MM.1S (cell line): ENCODE data around the gene TMEM184B.

Experiments
- DNase-seq: peaks from one replicate; pipeline ENCODE4 v3.0.0-alpha.2; 2015
- H2AFZ ChIP-seq: fragments of 300-600 bp; sonication (generic); 2 replicates; pipeline ENCODE4 v1.6.0; 2016; ENCODE audit warnings: antibody characterized with exemption, low read length
- H3F3A ChIP-seq: fragments of 300-600 bp; sonication (generic); 2 replicates; pipeline ENCODE4 v1.6.1; 2016; ENCODE audit warnings: mild to moderate bottlenecking, antibody characterized with exemption, low read length, moderate library complexity, mixed read lengths; ENCODE audit not compliant: insufficient read depth
- H3K27ac ChIP-seq: fragments of 300-600 bp; sonication (generic); 2 replicates; pipeline ENCODE4 v1.5.1; 2016; ENCODE audit warnings: mild to moderate bottlenecking, low read length
- H3K27me3 ChIP-seq: fragments of 300-600 bp; sonication (generic); replicated peaks from 2 replicates; pipeline ENCODE4 v1.6.0; 2016; ENCODE audit warnings: low read length; ENCODE audit not compliant: insufficient read depth
- H3K36me3 ChIP-seq: fragments of 300-600 bp; sonication (generic); replicated peaks from 2 replicates; pipeline ENCODE4 v1.6.1; 2016; ENCODE audit warnings: mild to moderate bottlenecking, low read length, mixed read lengths; ENCODE audit not compliant: insufficient read depth
- H3K4me1 ChIP-seq: fragments of 300-600 bp; sonication (generic); 2 replicates; pipeline ENCODE4 v1.6.1; 2016; ENCODE audit warnings: low read length, mixed read lengths
- H3K4me2 ChIP-seq: fragments of 300-600 bp; sonication (generic); 2 replicates; pipeline ENCODE4 v1.6.0; 2016; ENCODE audit warnings: low read depth, low read length
- H3K4me3 ChIP-seq: fragments of 300-600 bp; sonication (generic); 2 replicates; pipeline ENCODE4 v1.5.1; 2016; ENCODE audit warnings: low read length, mixed read lengths
- H3K79me2 ChIP-seq: fragments of 300-600 bp; sonication (generic); 2 replicates; pipeline ENCODE4 v1.6.1; 2016; ENCODE audit warnings: mixed run types, low read length, mixed read lengths
- H3K9ac ChIP-seq: fragments of 300-600 bp; sonication (generic); 2 replicates; pipeline ENCODE4 v1.6.1; 2016; ENCODE audit warnings: low read length, mixed read lengths
- H3K9me2 ChIP-seq: fragments of 300-600 bp; sonication (generic); replicated peaks from 2 replicates; pipeline ENCODE4 v1.6.1; 2016; ENCODE audit warnings: mild to moderate bottlenecking, low read length, mixed read lengths; ENCODE audit not compliant: insufficient read depth
- H3K9me3 ChIP-seq: fragments of 300-600 bp; sonication (generic); replicated peaks from 2 replicates; pipeline ENCODE4 v1.6.1; 2016; ENCODE audit warnings: mild to moderate bottlenecking, low read length, mixed read lengths; ENCODE audit not compliant: insufficient read depth
- H4K20me1 ChIP-seq: fragments of 300-600 bp; sonication (generic); 2 replicates; pipeline ENCODE4 v1.6.1; 2016; ENCODE audit warnings: mild to moderate bottlenecking, low read length, moderate library complexity, mixed read lengths; ENCODE audit not compliant: insufficient read depth
- CTCF ChIP-seq: fragments of 300-600 bp; sonication (generic); IDR thresholded peaks from 2 replicates; pipeline ENCODE4 v1.5.1; 2016; ENCODE audit warnings: antibody characterized with exemption, low read length, mixed read lengths
- EZH2 ChIP-seq: fragments of 300-600 bp; sonication (generic); optimal IDR thresholded peaks from 2 replicates; pipeline ENCODE3; 2017; ENCODE audit warnings: low read depth, mild to moderate bottlenecking, antibody characterized with exemption, low read length, mixed read lengths
- EZH2phosphoT487 ChIP-seq: fragments of 300-600 bp; sonication (generic); IDR thresholded peaks from 2 replicates; pipeline ENCODE4 v1.6.1; 2018; ENCODE audit warnings: antibody characterized with exemption, low read length

Gene TMEM184B

GRCh38 chr22:38291201-38291777 is 18.5 kb upstream of the TMEM184B start:
- H3K9me2 ChIP-seq = no peaks in the 10 kb centered on the region
- H3K36me3 ChIP-seq = peaks cover 18% of the 10 kb centered on the region; the same call in 1 of the 2 replicates

GRCh38 chr22:38290347-38290746 is 17.5 kb upstream of the TMEM184B start:
- no peak overlapping the region for H2AFZ ChIP-seq
- H3K9ac ChIP-seq = no peak overlapping the region
- H3K4me2 ChIP-seq = no peak overlapping the region
- no peaks in the 10 kb centered on the region for H3K9me3 ChIP-seq
- peaks cover 11% of the 10 kb centered on the region; the same call in 1 of the 2 replicates for H3K36me3 ChIP-seq
- H3F3A ChIP-seq = peaks cover 15% of the 10 kb centered on the region
- DNase-seq = no peak
- TF ChIP-seq EZH2 = no peak
- TF ChIP-seq CTCF = no peak
- TF ChIP-seq EZH2phosphoT487 = no peak
- peaks cover 16% of the 10 kb centered on the region for H3K79me2 ChIP-seq
- H4K20me1 ChIP-seq = no peaks in the 10 kb centered on the region
- no peak overlapping the region for H3K4me3 ChIP-seq
- H3K27ac ChIP-seq = no peak overlapping the region
- no peaks in the 10 kb centered on the region for H3K9me2 ChIP-seq
- H3K27me3 ChIP-seq = no peaks in the 10 kb centered on the region
- H3K4me1 ChIP-seq = no peaks in the 10 kb centered on the region

More at GRCh38 chr22:38291201-38291777, 18.5 kb upstream of the TMEM184B start:
- peaks cover 15% of the 10 kb centered on the region for H3F3A ChIP-seq
- H3K27me3 ChIP-seq = no peaks in the 10 kb centered on the region
- H3K4me2 ChIP-seq = no peak overlapping the region
- H3K9ac ChIP-seq = no peak overlapping the region
- H3K79me2 ChIP-seq = peaks cover 26% of the 10 kb centered on the region
- H3K9me3 ChIP-seq = no peaks in the 10 kb centered on the region
- no peak overlapping the region for H2AFZ ChIP-seq
- DNase-seq = no peak
- no peak for TF ChIP-seq EZH2phosphoT487
- no peak for TF ChIP-seq CTCF
- TF ChIP-seq EZH2 = no peak
- H4K20me1 ChIP-seq = no peaks in the 10 kb centered on the region
- no peak overlapping the region for H3K4me3 ChIP-seq
- no peak overlapping the region for H3K27ac ChIP-seq
- no peaks in the 10 kb centered on the region for H3K4me1 ChIP-seq

DNA sequence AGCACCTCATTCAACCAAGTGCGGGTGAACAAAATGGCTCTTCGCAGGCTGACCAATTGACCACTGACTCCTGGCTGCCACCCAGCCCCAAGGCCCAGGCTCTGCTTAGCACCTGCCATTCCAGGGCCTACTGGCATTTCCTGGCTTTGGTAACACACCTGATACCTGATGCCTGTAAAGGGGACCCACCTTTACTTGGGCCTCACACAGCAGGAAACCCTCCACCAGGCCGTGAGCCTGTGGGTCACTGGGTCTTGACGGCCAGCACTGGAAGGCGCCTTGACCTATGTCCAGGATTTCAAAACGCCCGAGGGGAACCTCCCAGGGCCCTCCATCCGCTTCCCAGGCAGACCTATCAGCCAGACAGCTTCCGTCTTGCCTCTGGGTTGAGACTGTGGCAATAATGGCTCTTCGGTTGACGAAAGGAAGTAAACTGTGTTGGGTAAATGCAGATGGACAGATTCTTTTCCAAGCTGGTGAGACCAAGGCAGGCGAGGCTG is 16.8 kb upstream of the TMEM184B start:
- H3K36me3 ChIP-seq = peaks cover 11% of the 10 kb centered on the region; the same call in 1 of the 2 replicates
- H3K4me3 ChIP-seq = no peak overlapping the region
- H3K27ac ChIP-seq = no peak overlapping the region
- peaks cover 9% of the 10 kb centered on the region for H3K79me2 ChIP-seq
- no peaks in the 10 kb centered on the region for H3K9me2 ChIP-seq
- no peak for DNase-seq
- no peaks in the 10 kb centered on the region for H4K20me1 ChIP-seq
- no peaks in the 10 kb centered on the region for H3K27me3 ChIP-seq
- H3K9me3 ChIP-seq = no peaks in the 10 kb centered on the region
- TF ChIP-seq EZH2phosphoT487 = no peak
- no peak for TF ChIP-seq CTCF
- no peak for TF ChIP-seq EZH2
- H3K4me1 ChIP-seq = no peaks in the 10 kb centered on the region
- no peak overlapping the region for H3K4me2 ChIP-seq
- H3F3A ChIP-seq = peaks cover 15% of the 10 kb centered on the region
- H3K9ac ChIP-seq = no peak overlapping the region
- H2AFZ ChIP-seq = no peak overlapping the region
